T-cell (primary cell): ENCODE measurements around the gene ST3GAL3. TPM values are rescaled to one million over a fixed set of nuclear protein-coding genes. Genes with fewer than 3 reads are reported as not detected.

Experiments used
- ATAC-seq, 4 experiments: fragments of 200-7000 bp in 3 of 4; fragments of 150-1000 bp in 1 of 4; cut with Tn5 transposase; replicated peaks in 1 of 4; 1 replicate in 3 of 4; 2 replicates in 1 of 4; pipeline ENCODE4 v1.10.0; 2021; ENCODE audit warnings: moderate library complexity in 3 of 4, mild to moderate bottlenecking in 2 of 4, moderate number of reproducible peaks in 1 of 4
- CTCF ChIA-PET, 2 donors: fragments of 300-600 bp; sonication (Branson Sonifier 250); formaldehyde crosslinking; loops; one replicate each; lab custom pipeline; 2022; ENCODE audit warnings: antibody characterized with exemption in 2 of 2; lab: Charles Lee
- POLR2A ChIA-PET, 2 donors: fragments of 300-600 bp; sonication (Branson Sonifier 250); formaldehyde crosslinking; loops; one replicate each; lab custom pipeline; 2022; ENCODE audit warnings: antibody characterized with exemption in 2 of 2; lab: Charles Lee
- DNase-seq, 35 experiments: peaks; one replicate each; pipeline versions ENCODE4 v3.0.0 to v3.0.0-alpha.2; 2013 to 2023
- H3K27ac ChIP-seq: one replicate; pipeline ENCODE4 v1.5.1; 2013; ENCODE audit warnings: low read length
- H3K27me3 ChIP-seq, 2 experiments: replicated peaks in 1 of 2; 1 replicate in 1 of 2; 2 replicates in 1 of 2; pipeline versions ENCODE4 v1.6.1 to v1.7.0; 2013; ENCODE audit warnings: low read length in 1 of 2, mixed read lengths in 1 of 2; ENCODE audit not compliant: control insufficient read depth in 2 of 2, insufficient read depth in 2 of 2; ENCODE audit errors: extremely low read depth in 1 of 2
- H3K36me3 ChIP-seq, 2 donors: 1 replicate in 1 of 2; 2 replicates in 1 of 2; pipeline versions ENCODE4 v1.6.1 to v1.7.0; 2013; ENCODE audit warnings: low read length in 1 of 2; ENCODE audit not compliant: control insufficient read depth in 2 of 2, insufficient read depth in 1 of 2; ENCODE audit errors: extremely low read depth in 1 of 2
- H3K4me1 ChIP-seq, 2 experiments: 1 replicate in 1 of 2; 2 replicates in 1 of 2; pipeline versions ENCODE4 v1.6.1 to v1.7.0; 2013; ENCODE audit warnings: low read length in 2 of 2, mixed read lengths in 1 of 2; ENCODE audit not compliant: insufficient read depth in 2 of 2, control insufficient read depth in 1 of 2; ENCODE audit errors: extremely low read depth in 1 of 2
- H3K4me3 ChIP-seq, 2 donors: 1 replicate in 1 of 2; 2 replicates in 1 of 2; pipeline versions ENCODE4 v1.5.1 to v1.7.0; 2013; ENCODE audit warnings: mild to moderate bottlenecking in 2 of 2, low read length in 1 of 2, moderate library complexity in 1 of 2; ENCODE audit not compliant: control insufficient read depth in 1 of 2; ENCODE audit errors: extremely low read depth in 1 of 2
- H3K9me3 ChIP-seq: 2 replicates; pipeline ENCODE4 v1.7.0; 2013
- H3K27ac Mint-ChIP-seq, 2 donors: one replicate each; pipeline ENCODE4 v1.8.0; 2020 to 2021; ENCODE audit warnings: mild to moderate bottlenecking in 2 of 2, mixed read lengths in 2 of 2
- H3K27me3 Mint-ChIP-seq, 2 donors: one replicate each; pipeline ENCODE4 v1.8.0; 2021 to 2022; ENCODE audit warnings: mixed read lengths in 2 of 2
- H3K36me3 Mint-ChIP-seq: one replicate; pipeline ENCODE4 v1.8.0; 2021; ENCODE audit warnings: mixed read lengths
- H3K4me1 Mint-ChIP-seq, 3 donors: one replicate each; pipeline ENCODE4 v1.8.0; 2020 to 2022; ENCODE audit warnings: mixed read lengths in 3 of 3, mild to moderate bottlenecking in 1 of 3
- H3K4me3 Mint-ChIP-seq, 3 donors: one replicate each; pipeline ENCODE4 v1.8.0; 2020 to 2022; ENCODE audit warnings: mild to moderate bottlenecking in 3 of 3, mixed read lengths in 3 of 3, moderate library complexity in 3 of 3
- H3K9me3 Mint-ChIP-seq, 3 donors: one replicate each; pipeline ENCODE4 v1.8.0; 2020 to 2022; ENCODE audit warnings: mixed read lengths in 3 of 3
- WGBS: methylation state at CpG from one replicate; pipeline ENCODE4 v1.1.5; 2013; ENCODE audit warnings: missing lambda C conversion rate; ENCODE audit not compliant: insufficient coverage; 5-methylcytosine and 5-hydroxymethylcytosine counted together
- total RNA-seq, 35 experiments: library from RNA in 6 of 35; stranded (reverse) in 6 of 35; fragments of 120-200 nt in 1 of 35; gene quantifications; one replicate each; pipeline versions ENCODE4 v1.2.1 to v1.2.4 and lab custom pipeline; 2013 to 2026

ST3GAL3 gene
- total RNA-seq, 5 donors from 2014 or later (not counting 1 experiment from before 2014, with no cell fraction given), result 21.9 to 29.8 (median 24.4) TPM

- peaks cover 4% of the 10 kb centered on the region for H3K9me3 ChIP-seq
- ChIA-PET CTCF (no interaction called here), POLR2A (no interaction called here)
- Mint-ChIP-seq H3K9me3 (peaks cover 0 to 13% (median 2%) of the 10 kb centered on the region in 3 donors), H3K4me3 (no peak overlapping the region), H3K36me3 (peaks cover 69% of the 10 kb centered on the region), H3K27me3 (no peaks in the 10 kb centered on the region), H3K4me1 (peaks cover 0 to 9% (median 2%) of the 10 kb centered on the region in 3 donors), H3K27ac (no peak overlapping the region)
- H3K36me3 ChIP-seq, result peaks cover 0 to 11% of the 10 kb centered on the region in 2 donors
- H3K27ac ChIP-seq, result no peak overlapping the region
- ATAC-seq (no peak), DNase-seq (no peak)
- H3K27me3 ChIP-seq, result no peaks in the 10 kb centered on the region
- H3K4me1 ChIP-seq, result no peaks in the 10 kb centered on the region
- no peak overlapping the region for H3K4me3 ChIP-seq
- 64% methylated on average over 3 of the region's 5 CpGs for WGBS
These were observed 114.1 kb downstream of the ST3GAL3 start for GRCh38 chr1:43821471-43821870.

- no peak overlapping the region for H3K27ac Mint-ChIP-seq
- 96% methylated on average over 3 of the region's 3 CpGs for WGBS
- DNase-seq (no peak), ATAC-seq (no peak)
- no peak overlapping the region for H3K4me3 ChIP-seq
- peaks cover 0 to 13% (median 2%) of the 10 kb centered on the region in 3 donors for H3K9me3 Mint-ChIP-seq
- no peaks in the 10 kb centered on the region for H3K27me3 ChIP-seq
- no peaks in the 10 kb centered on the region for H3K27me3 Mint-ChIP-seq
- no peaks in the 10 kb centered on the region for H3K4me1 ChIP-seq
- H3K36me3 ChIP-seq, result peaks cover 0 to 10% of the 10 kb centered on the region in 2 donors
- H3K4me1 Mint-ChIP-seq, result peaks cover 0 to 9% (median 2%) of the 10 kb centered on the region in 3 donors
- H3K36me3 Mint-ChIP-seq, result peaks cover 68% of the 10 kb centered on the region
- H3K4me3 Mint-ChIP-seq, result no peak overlapping the region
- POLR2A ChIA-PET, result no interaction called here
- CTCF ChIA-PET, result no interaction called here
- peaks cover 4% of the 10 kb centered on the region for H3K9me3 ChIP-seq
- H3K27ac ChIP-seq, result no peak overlapping the region
These were observed 114.8 kb downstream of the ST3GAL3 start for GRCh38 chr1:43822040-43822690.

GRCh38 chr1:43824795-43825194, 117.5 kb downstream of the ST3GAL3 start:
- no peaks in the 10 kb centered on the region for H3K27me3 ChIP-seq
- CTCF ChIA-PET, result no interaction called here
- H3K4me3 ChIP-seq, result no peak overlapping the region
- H3K36me3 Mint-ChIP-seq, result peaks cover 52% of the 10 kb centered on the region
- H3K9me3 ChIP-seq, result no peaks in the 10 kb centered on the region
- no peak overlapping the region for H3K27ac ChIP-seq
- no peaks in the 10 kb centered on the region for H3K4me1 ChIP-seq
- no peaks in the 10 kb centered on the region for H3K27me3 Mint-ChIP-seq
- DNase-seq (no peak), ATAC-seq (no peak)
- POLR2A ChIA-PET, result no interaction called here
- H3K4me1 Mint-ChIP-seq, result peaks cover 0 to 9% (median 2%) of the 10 kb centered on the region in 3 donors
- H3K36me3 ChIP-seq, result peaks cover 0 to 3% of the 10 kb centered on the region in 2 donors
- WGBS, result no CpG with 5 or more reads among the region's 1 CpG
- H3K9me3 Mint-ChIP-seq, result no peaks in the 10 kb centered on the region
- H3K4me3 Mint-ChIP-seq, result no peak overlapping the region
- no peak overlapping the region for H3K27ac Mint-ChIP-seq

- Histone ChIP-seq H3K36me3 (peaks cover 0 to 3% of the 10 kb centered on the region in 2 donors), H3K27ac (no peak overlapping the region), H3K9me3 (no peaks in the 10 kb centered on the region), H3K4me3 (no peak overlapping the region), H3K27me3 (no peaks in the 10 kb centered on the region), H3K4me1 (peaks cover 7 to 19% of the 10 kb centered on the region in 2 experiments)
- Mint-ChIP-seq H3K4me3 (no peak overlapping the region), H3K4me1 (peaks cover 22 to 38% (median 27%) of the 10 kb centered on the region in 3 donors), H3K27ac (no peak overlapping the region), H3K27me3 (no peaks in the 10 kb centered on the region), H3K36me3 (peaks cover 37% of the 10 kb centered on the region), H3K9me3 (no peaks in the 10 kb centered on the region)
- ChIA-PET CTCF (no interaction called here), POLR2A (no interaction called here)
- ATAC-seq, result no peak
- no peak for DNase-seq
- WGBS, result no CpG with 5 or more reads among the region's 1 CpG
These were observed 121.2 kb downstream of the ST3GAL3 start for GRCh38 chr1:43828574-43828973.

GRCh38 chr1:43830802-43831201, 123.5 kb downstream of the ST3GAL3 start:
- POLR2A ChIA-PET, result no interaction called here
- Histone ChIP-seq H3K36me3 (no peaks in the 10 kb centered on the region), H3K9me3 (no peaks in the 10 kb centered on the region), H3K4me3 (no peak overlapping the region), H3K27me3 (no peaks in the 10 kb centered on the region), H3K27ac (no peak overlapping the region), H3K4me1 (peaks cover 24 to 36% of the 10 kb centered on the region in 2 experiments)
- Mint-ChIP-seq H3K36me3 (peaks cover 32% of the 10 kb centered on the region), H3K9me3 (no peaks in the 10 kb centered on the region), H3K27ac (no peak overlapping the region), H3K4me3 (no peak overlapping the region), H3K27me3 (no peaks in the 10 kb centered on the region), H3K4me1 (peaks cover 40 to 55% (median 42%) of the 10 kb centered on the region in 3 donors)
- ATAC-seq (no peak), DNase-seq (no peak)
- CTCF ChIA-PET, result no interaction called here

- H3K4me1 ChIP-seq, result peaks cover 34 to 43% of the 10 kb centered on the region in 2 experiments
- no peaks in the 10 kb centered on the region for H3K9me3 ChIP-seq
- peaks cover 51 to 66% (median 52%) of the 10 kb centered on the region in 3 donors for H3K4me1 Mint-ChIP-seq
- CTCF ChIA-PET, result interaction anchor here in 1 of 2 donors (0.7 kb wide), 1 partner anchor 13 kb away, joined by 3 read pairs; no protein-coding TSS in a partner anchor
- H3K36me3 Mint-ChIP-seq, result peaks cover 29% of the 10 kb centered on the region
- H3K27ac Mint-ChIP-seq, result peak overlapping the region in 1 of 2 donors; percentile 48
- WGBS, result no CpG with 5 or more reads among the region's 2 CpGs
- no peaks in the 10 kb centered on the region for H3K9me3 Mint-ChIP-seq
- POLR2A ChIA-PET, result interaction anchor here in 1 of 2 donors (0.6 kb wide), 1 partner anchor 55 kb away, joined by 3 read pairs; no protein-coding TSS in a partner anchor
- H3K27me3 ChIP-seq, result no peaks in the 10 kb centered on the region
- no peaks in the 10 kb centered on the region for H3K36me3 ChIP-seq
- H3K4me3 ChIP-seq, result no peak overlapping the region
- no peak for ATAC-seq
- peak overlapping the region in 1 of 3 donors; percentile 41 for H3K4me3 Mint-ChIP-seq
- DNase-seq, result no peak
- H3K27me3 Mint-ChIP-seq, result no peaks in the 10 kb centered on the region
- H3K27ac ChIP-seq, result no peak overlapping the region
These were observed 124.5 kb downstream of the ST3GAL3 start for GRCh38 chr1:43831851-43832250.
